GDM1 (cell line): Measurements from ENCODE around the gene KLHL30.

Source experiments
- DNase-seq: peaks from one replicate; lab custom pipeline; 2025; lab: John Stamatoyannopoulos, UW

Gene KLHL30

DNA sequence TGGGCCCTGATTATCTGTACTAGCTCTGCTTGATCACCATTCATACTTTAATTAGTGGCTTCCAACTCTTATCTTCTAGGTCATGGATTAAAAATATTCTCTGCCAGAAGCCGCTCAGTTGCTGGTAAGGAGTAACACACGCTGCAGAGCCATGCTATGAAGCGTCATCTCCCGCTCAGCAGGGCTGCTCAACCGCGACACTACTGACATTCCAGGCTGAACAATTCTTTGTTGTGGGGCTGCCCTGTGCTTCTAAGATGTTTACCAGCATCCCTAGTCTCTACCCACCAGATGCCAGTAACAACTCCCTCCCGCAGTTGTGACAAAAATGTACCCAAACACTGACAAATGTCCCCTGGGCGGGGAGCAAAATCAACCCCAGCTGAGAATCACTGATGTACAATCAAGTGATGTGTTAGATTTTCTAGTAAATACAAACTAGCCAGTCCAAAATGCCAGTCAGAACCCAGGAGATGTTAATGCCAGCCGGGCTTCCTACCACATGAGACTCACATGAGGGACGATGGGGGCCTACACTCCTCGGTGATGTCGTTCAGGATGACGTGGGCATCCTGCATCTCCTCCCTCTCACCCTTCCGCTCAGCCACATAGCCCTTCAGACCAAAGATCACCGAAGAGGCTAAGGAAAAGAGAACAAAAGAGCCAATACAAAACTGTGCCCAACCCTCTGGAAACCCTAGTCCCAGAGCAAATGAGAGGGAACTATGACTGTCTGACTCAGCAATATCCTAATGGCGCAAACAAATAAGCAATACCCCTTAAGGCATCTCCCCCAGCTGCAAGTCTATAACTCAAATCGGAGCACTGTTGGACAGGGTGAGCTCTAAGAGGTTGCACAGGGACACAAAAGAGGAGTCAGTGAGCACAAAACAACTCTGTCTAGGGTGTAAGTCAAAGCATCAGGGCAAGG lies 49.4 kb downstream of the KLHL30 start:
- no peak for DNase-seq

DNA sequence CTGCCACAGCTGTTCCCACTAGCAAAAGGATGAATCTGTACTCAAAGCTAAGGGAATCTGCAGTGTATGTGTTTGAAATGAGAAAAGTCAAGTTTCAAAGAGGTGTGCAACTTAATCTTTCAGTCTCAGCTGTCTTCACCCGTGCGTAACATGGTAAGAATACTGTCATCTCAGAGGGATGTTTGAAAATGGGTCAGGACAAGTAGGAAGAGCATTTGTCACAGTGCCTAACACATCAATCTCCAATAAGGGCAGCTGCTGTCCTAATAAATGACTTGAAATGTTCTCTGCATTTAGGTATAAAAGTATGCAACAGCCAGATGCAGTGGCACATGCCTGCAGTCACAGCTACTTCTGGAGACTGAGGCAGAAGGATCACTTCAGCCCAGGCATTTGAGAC lies 52.0 kb downstream of the KLHL30 start:
- no peak for DNase-seq
